Measurements from ENCODE around the gene NEFH.
"Not testable (repeated sequence)": the region's sequence is repeated elsewhere in the genome, so short reads cannot be mapped to it uniquely, and the experiment has no call there.

Gene NEFH

GRCh38 chr22:29479417-29480261 lies at the start of gene NEFH:
TSS of gene NEFH (plus strand) at chr22:29480218. CDS start at chr22:29480263, 45 bp downstream.
- DNase-seq: no peak

GRCh38 chr22:29431986-29432385 lies 48.0 kb upstream of the NEFH start:
- DNase-seq: no peak

DNA sequence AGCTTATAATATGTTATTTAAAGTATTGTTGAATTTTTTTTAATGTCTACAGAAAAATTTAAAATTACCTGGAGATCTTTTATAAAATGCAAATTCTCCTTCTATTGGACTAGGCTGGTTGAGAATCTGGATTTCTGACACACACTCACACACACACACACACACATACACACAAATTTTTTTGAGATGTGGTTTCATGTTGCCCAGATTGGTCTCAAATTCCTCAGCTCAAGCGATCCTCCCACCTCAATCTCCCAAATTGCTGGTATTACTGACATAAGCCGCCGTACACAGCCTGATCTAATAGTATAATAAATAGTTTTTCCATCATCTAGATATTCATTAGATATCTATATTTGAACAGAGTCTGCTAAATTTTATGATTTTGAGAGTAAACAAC lies 46.2 kb upstream of the NEFH start:
- no peak for DNase-seq

DNA sequence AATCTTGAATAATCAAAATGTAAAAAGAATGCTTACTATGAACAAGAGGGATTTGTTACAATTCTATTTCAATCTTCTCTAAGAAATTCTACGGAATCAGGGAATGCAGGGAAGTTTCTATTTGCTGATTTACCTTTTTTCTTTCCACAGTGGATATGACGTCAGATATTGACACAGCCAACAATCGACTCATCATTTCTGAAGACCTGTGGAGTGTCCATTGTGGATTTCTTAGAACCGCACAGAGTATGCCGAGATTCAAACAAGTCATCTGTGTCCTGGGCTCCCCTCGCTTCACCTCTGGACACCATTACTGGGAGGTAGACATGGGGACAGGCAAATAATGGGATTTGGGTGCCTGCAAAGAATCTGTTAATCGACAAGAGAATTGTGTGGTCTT lies 45.7 kb upstream of the NEFH start:
- no peak for DNase-seq

DNA sequence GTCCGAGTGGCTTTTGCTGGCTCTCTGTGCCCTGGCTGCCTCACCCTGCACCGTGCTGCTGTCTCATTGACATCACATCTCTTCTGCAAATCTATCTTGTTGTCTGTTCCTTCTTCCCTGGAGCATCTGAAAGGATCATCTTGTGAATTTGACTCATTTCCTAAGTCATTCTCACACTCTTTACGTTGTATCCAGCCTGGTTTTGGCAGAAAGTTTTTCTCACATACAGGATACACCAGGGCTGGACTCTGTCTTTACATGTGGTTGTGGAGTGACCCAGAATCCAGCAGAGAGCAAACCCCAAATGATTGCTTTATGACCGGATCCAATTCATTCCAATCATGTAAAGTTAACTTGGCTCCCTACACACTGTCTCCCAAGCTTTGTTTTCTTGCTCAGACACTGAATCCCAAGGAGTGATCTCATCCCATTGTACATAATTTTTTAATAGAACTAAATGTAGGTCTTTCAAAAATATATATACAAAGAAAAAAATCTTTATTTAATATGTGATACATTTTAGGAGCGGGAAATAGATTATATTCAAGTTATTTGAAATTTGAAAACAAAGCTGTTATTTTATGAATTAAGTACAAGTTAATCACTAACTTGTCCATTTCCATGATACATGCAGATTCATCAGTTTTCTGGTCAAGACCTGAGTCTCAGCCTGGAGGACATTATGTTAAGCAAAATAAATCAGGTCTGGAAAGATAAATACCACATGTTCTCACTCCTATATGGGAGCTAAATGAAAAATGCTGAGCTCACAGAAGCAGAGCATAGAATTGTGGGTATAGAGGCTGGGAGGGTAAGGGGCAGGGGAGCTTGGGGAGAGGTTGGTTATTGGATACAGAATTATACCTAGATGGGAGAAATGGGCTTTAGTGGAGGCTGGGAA lies 44.5 kb upstream of the NEFH start:
- DNase-seq: no peak

DNA sequence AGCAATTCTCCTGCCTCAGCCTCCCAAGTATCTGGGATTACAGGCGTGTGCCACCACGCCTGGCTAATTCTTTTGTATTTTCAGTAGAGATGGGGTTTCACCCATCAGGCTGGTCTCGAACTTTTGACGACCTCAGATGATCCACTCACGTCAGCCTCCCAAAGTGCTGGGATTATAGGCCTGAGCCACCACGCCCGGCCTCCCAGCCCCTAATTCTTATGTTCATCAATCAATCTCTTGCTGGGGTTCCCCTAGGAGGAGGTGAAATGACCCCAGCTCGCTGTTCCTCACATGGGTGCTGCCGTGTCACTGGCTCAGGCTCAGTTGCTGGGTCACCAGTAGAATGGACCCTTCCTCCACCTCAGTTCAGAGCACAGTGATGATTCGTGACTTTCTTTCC lies 41.7 kb upstream of the NEFH start, which contains the start of gene RFPL1:
RFPL1 (plus strand) TSS at position 301 of the 400 bp plus-strand sequence.
- not testable (repeated sequence) for DNase-seq

DNA sequence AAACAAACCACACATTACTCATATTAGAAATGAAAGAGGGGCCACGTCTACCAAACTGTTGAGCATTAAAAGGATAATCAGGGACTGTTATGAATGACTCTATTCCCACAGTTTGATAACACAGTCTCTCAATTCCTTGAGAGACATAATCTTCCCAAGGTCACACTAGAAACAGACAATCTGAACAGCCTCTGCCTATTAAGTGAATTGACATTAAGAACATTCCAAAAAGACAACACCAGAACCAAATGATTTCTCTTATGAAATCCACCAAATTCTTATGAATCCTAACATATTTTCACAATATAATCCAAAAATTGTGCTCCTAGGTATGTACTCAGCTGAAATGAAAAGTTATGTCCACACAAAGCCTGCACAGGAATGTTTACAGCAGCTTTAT lies 37.0 kb upstream of the NEFH start:
- DNase-seq: no peak

DNA sequence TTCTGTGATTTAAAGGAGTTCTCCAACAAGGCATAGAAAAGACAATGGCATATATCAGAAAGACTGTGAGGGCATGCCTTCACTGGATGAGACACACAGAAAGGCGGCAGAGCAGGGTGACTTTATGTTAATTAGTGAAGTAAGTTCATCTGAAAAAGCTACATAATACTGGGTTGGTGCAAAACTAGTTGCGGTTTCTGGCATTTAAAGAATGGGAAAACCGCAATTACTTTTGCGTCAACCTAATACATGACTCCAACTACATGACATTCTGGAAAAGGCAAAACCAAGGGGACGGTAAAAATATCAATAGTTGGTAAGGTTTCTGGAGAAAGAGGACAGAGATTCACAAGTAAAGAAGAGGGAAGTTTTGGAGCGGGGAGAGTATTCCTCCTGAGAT lies 36.6 kb upstream of the NEFH start:
- DNase-seq: no peak

DNA sequence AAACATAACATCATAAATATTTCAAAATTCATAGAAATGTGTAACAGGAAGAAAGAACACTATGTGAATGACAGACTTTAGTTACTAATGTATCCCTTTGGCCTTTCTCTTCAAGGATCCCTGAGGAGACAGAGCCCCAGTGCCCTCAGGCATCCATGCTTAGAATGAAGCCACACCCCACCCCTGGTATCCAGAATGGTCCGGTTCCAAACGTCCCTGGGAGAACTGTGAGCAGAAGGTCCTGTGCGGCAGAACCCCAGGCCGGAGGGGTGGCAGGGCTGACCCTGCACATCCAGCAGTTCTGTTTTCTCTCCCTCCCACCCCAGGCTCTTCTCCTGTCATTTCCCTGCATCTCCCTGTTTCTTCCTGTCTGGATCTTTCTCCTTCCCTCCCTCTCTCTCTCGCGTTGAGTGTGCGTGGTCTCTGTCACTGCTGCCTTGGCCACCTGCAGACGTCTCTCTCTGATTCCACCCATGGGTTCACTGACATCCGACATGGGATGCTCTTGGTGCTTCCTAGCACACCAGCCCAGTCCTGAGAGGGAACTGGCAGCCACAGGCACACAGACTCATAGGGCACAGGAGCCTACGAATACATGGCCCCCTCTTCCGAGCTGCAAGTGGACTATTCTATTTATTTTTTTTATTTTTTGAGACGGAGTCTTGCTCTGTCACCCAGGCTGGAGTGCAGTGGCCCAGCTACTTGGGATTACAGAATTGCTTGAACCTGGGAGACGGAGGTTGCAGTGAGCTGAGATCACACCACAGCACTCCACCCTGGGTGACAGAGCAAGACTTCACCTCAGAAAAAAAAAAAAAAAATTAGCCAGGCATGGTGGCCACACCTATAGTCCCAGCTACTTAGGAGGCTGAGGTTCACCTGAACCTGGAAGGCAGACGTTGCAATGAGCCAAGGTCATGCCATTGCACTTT lies 35.9 kb upstream of the NEFH start:
- no peak for DNase-seq

DNA sequence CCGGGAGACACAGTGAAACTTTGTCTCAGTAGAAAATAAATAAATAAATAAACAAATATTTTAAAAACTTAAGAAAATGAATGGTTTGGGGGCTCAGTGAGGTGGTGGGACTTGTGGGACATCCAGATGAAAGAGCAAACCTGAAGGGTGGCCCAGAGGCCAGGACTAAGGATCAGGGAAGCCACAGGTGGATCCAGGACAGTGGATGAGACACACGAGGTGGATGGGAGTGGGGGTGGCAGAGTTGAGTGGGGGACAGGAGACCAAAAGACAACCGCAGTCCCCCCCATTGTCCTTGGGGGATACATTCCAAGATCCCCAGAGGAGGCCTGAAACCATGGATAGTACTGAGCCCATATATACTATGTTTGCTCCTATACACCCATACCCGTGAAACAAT lies 34.5 kb upstream of the NEFH start:
- DNase-seq: no peak

DNA sequence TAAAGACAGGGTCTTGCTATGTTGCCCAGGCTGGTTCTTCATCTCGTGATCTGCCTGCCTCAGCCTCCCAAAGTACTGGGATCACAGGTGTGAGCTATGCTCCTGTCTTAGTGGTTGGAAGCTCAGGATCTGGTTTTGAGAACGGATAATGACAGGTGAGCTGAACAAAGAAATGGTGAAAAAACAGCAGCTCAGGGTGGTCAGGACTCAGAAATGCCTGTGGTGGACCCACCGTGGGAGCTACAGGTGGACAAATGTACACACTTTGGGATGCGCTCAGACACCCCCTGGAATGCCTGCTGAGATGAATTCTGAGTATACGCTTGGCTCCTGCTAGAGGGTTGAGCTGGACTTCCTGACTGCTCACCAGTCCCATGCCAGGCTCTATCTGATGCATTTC lies 32.1 kb upstream of the NEFH start:
- no peak for DNase-seq

- DNase-seq: no peak
Observed at GRCh38 chr22:29449296-29449875, 30.6 kb upstream of the NEFH start.

- no peak for DNase-seq
Observed at GRCh38 chr22:29450222-29450621, 29.8 kb upstream of the NEFH start.

- DNase-seq: no peak
Observed at GRCh38 chr22:29451863-29452262, 28.2 kb upstream of the NEFH start.

GRCh38 chr22:29454276-29454675 lies 25.7 kb upstream of the NEFH start:
- no peak for DNase-seq

DNA sequence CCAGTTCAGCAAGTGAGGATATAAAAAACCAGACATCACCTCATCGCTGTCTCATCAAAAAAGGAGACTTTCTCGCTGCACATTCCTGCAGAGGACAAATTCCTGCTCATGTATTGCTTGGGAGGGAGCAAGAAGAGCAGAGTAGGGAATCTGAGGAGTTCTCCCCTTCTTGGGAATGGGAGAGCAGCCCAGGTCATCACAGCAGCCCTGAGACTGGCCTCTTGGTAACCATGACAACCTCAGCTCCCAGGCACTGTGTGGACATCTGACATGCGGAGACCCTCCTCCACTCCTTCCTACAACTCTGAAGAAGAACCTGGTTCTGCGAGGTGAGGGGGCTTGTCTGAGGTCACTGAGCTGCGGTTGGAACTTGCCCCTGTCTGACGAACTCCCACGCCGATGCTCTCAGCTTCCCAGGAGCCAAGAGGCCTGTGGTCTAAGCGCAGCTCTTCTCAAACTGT lies 23.8 kb upstream of the NEFH start:
- no peak for DNase-seq

GRCh38 chr22:29457730-29458129 lies 22.3 kb upstream of the NEFH start:
- DNase-seq: no peak

DNA sequence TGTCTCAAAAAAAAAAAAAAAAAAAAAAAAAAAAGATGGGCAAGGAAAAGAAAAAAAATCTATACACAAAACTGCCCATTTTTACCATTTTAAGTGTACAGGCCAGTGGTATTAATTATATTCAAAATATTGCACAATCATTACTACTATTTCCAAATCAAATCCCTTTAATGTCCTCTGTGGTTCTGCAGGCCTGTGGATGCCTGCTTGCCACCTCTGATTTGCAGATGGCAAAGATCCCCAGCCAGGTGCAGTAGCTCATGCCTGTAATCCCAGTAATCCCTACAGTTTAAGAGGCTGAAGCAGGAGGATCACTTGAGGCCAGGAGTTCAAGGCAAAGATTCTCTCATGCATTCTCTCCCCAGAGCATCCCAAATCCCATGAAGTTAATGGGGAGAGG lies 21.5 kb upstream of the NEFH start:
- DNase-seq: no peak

GRCh38 chr22:29459773-29460172 lies 20.2 kb upstream of the NEFH start:
- no peak for DNase-seq

DNA sequence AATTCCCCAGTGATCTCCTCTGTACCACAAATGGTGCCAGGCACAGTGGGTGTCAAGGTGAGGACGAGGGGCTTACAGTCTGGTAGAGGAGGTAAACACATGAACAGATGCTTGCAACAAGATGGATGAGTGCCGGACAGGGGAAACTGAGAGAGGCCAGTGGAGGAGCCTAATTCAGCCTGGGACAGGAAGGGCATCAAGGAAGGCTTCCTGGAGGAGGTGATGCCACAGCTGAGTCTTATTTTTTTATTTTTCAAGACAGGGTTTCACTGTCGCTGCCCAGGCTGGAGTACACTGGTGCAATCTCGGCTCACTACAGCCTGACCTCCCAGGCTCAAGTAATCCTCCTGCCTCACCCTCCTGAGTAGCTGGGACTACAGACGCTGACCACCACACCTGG lies 18.8 kb upstream of the NEFH start:
- no peak for DNase-seq

- no peak for DNase-seq
Observed at GRCh38 chr22:29463629-29464028, 16.4 kb upstream of the NEFH start.

- DNase-seq: no peak
Observed at GRCh38 chr22:29464581-29464980, 15.4 kb upstream of the NEFH start.

Measured in NCI-H1417 treated with DMSO at 0.1 percent for 48 hours (cell line).